Stimulated activated CD8-positive, alpha-beta memory T cell treated with anti-CD3 and anti-CD28 coated beads, Interleukin-4, amount 100 ng/mL, for 48 hours (primary cell): ENCODE measurements around the gene CHAD.
"Not testable (repeated sequence)": the region's sequence is repeated elsewhere in the genome, so short reads cannot be mapped to it uniquely, and the experiment has no call there.

Experiments
- DNase-seq: peaks from one replicate; pipeline ENCODE4 v3.0.0-alpha.2; 2020

Gene CHAD

GRCh38 chr17:50425682-50426471 lies 42.8 kb downstream of the CHAD start, which contains the start of gene ACSF2:
Gene ACSF2 (plus strand): TSS chr17:50426218. CDS start chr17:50426262, 44 bp downstream.
- DNase-seq, result peak; percentile 82

- DNase-seq, result no peak
Observed at GRCh38 chr17:50424996-50425681, 43.5 kb downstream of the CHAD start.

- no peak for DNase-seq
Observed at GRCh38 chr17:50424246-50424995, 44.3 kb downstream of the CHAD start.

GRCh38 chr17:50423553-50424159 lies 45.0 kb downstream of the CHAD start:
- no peak for DNase-seq

- no peak for DNase-seq
Observed at GRCh38 chr17:50422738-50423137, 45.9 kb downstream of the CHAD start.

GRCh38 chr17:50421308-50422051 lies 47.2 kb downstream of the CHAD start:
- DNase-seq, result no peak

- DNase-seq, result no peak
Observed at GRCh38 chr17:50420419-50421112, 48.1 kb downstream of the CHAD start.

GRCh38 chr17:50419577-50419976 lies 49.1 kb downstream of the CHAD start:
- not testable (repeated sequence) for DNase-seq

- no peak for DNase-seq
Observed at GRCh38 chr17:50414808-50415207, 53.9 kb downstream of the CHAD start.
